ENCODE data around the gene NUMB.

DNA sequence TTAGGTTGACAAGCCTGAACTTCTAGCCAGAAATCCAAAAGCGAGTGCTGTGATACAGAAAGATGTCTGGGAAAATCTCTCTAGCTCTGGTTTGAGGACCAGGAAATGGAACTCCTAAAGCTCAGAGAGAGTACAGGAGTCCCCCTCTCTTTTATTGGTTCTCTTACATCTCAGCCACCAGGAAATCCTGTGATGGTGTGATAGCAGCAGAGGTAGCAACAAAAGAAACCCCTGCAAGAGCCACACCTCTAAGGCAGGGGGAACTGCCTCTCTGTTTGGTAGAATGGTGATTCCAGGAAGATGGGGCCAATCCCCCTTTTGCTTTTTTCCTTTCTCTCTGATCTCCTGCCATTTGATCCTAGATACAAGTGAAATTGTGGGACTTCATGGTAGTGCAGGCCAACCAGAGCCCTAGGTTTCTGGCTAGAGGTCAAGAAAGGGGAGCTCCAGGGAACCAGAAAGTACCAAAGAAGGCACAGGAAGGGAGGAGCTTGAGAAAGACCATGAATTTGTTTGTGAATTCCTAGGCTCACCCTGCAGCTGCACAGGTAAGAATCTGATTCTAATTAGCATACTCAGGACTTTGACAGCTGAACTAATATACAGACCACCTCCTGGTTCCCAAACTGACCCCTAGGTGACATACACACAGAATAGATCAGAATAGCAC is 132.6 kb downstream of the NUMB start:
- TF ChIP-seq, protein P1, sequence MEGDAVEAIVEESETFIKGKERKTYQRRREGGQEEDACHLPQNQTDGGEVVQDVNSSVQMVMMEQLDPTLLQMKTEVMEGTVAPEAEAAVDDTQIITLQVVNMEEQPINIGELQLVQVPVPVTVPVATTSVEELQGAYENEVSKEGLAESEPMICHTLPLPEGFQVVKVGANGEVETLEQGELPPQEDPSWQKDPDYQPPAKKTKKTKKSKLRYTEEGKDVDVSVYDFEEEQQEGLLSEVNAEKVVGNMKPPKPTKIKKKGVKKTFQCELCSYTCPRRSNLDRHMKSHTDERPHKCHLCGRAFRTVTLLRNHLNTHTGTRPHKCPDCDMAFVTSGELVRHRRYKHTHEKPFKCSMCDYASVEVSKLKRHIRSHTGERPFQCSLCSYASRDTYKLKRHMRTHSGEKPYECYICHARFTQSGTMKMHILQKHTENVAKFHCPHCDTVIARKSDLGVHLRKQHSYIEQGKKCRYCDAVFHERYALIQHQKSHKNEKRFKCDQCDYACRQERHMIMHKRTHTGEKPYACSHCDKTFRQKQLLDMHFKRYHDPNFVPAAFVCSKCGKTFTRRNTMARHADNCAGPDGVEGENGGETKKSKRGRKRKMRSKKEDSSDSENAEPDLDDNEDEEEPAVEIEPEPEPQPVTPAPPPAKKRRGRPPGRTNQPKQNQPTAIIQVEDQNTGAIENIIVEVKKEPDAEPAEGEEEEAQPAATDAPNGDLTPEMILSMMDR (IDR thresholded peaks at IDR 0.05): no peak
- no peak for TF ChIP-seq POLR2A (IDR thresholded peaks at IDR 0.05)
- no peak for TF ChIP-seq EP300 (IDR thresholded peaks at IDR 0.05)
